ENCODE results near the gene SPG7. TPM values are rescaled to one million over a fixed set of nuclear protein-coding genes. Genes with fewer than 3 reads are reported as not detected.

SPG7 gene
- total RNA-seq, 1 donor from 2014 or later = 122 TPM

DNA sequence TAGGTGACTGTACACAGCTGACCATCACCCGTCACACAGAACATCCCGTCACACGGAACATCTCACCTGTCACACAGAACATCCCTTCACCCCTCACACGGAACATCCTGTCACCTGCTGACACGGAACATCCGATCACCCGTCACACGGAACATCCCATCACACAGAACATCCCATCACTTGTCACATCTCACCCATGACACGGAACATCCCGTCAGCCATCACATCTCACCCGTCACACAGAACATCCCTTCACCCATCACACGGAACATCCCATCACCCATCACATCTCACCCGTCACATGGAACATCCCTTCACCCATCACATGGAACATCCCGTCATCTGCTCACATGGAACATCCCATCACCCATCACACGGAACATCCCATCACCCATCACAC, 71.1 kb downstream of the SPG7 start:
- no peak overlapping the region for H2AFZ ChIP-seq (replicated peaks)
- Mint-ChIP-seq H3K27ac (no peak overlapping the region), H3K9me3 (peaks cover 3% of the 10 kb centered on the region), H3K4me3 (no peak overlapping the region), H3K4me1 (no peaks in the 10 kb centered on the region), H3K36me3 (no peaks in the 10 kb centered on the region), H3K27me3 (ENCODE audit: insufficient read depth, low read depth) (peaks cover 26% of the 10 kb centered on the region)
- H3K79me2 ChIP-seq (ENCODE audit: low read depth) = no peaks in the 10 kb centered on the region
- no peak overlapping the region for H3K9ac ChIP-seq
- no peaks in the 10 kb centered on the region for H4K20me1 ChIP-seq (ENCODE audit: low read depth)
- H3F3A ChIP-seq (ENCODE audit: low read depth) = peaks cover 13% of the 10 kb centered on the region
- H3K4me3 ChIP-seq = no peak overlapping the region
- no peak for DNase-seq (ENCODE audit: low spot score)
- H3K36me3 ChIP-seq = no peaks in the 10 kb centered on the region
- H3K27ac ChIP-seq = no peak overlapping the region
- TF ChIP-seq EZH2 (IDR thresholded peaks at IDR 0.05) (no peak), EZH2phosphoT487 (IDR thresholded peaks at IDR 0.05) (no peak)
- TF ChIP-seq, protein P1, sequence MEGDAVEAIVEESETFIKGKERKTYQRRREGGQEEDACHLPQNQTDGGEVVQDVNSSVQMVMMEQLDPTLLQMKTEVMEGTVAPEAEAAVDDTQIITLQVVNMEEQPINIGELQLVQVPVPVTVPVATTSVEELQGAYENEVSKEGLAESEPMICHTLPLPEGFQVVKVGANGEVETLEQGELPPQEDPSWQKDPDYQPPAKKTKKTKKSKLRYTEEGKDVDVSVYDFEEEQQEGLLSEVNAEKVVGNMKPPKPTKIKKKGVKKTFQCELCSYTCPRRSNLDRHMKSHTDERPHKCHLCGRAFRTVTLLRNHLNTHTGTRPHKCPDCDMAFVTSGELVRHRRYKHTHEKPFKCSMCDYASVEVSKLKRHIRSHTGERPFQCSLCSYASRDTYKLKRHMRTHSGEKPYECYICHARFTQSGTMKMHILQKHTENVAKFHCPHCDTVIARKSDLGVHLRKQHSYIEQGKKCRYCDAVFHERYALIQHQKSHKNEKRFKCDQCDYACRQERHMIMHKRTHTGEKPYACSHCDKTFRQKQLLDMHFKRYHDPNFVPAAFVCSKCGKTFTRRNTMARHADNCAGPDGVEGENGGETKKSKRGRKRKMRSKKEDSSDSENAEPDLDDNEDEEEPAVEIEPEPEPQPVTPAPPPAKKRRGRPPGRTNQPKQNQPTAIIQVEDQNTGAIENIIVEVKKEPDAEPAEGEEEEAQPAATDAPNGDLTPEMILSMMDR (IDR thresholded peaks at IDR 0.05) = no peak
- H3K4me1 ChIP-seq = peaks cover 4% of the 10 kb centered on the region
- H3K9me3 ChIP-seq (ENCODE audit: low read depth) = no peaks in the 10 kb centered on the region
- H3K27me3 ChIP-seq = peaks cover 45% of the 10 kb centered on the region
- no peak overlapping the region for H3K4me2 ChIP-seq

DNA sequence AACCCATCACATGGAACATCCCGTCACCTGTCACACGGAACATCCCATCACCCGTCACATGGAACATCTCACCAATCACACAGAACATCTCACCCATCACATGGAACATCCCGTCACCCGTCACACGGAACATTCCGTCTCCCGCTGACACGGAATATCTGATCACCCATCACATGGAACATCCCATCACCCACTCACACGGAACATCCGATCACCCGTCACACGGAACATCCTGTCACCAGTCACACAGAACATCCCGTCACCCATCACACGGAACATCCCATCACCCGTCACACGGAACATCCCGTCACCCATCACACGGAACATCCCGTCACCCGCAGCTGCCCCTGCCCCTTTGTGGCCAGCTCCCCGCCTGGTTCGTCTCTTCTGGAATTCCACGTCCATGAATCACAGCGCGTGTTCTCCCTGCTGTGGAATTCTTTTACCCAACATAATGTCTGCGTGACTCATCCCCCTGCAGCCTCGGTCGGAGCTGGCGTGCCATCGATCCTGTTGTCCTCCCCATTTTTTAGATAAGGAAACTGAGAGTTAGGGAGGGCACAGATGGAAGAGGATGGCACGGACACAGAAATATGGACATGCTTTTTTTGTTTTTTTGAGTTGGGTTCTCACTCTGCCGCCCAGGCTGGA, 73.0 kb downstream of the SPG7 start:
- Histone ChIP-seq H3K9ac (no peak overlapping the region), H2AFZ (replicated peaks) (no peak overlapping the region), H3K4me1 (peaks cover 5% of the 10 kb centered on the region), H4K20me1 (ENCODE audit: low read depth) (no peaks in the 10 kb centered on the region), H3K9me3 (ENCODE audit: low read depth) (no peaks in the 10 kb centered on the region), H3K79me2 (ENCODE audit: low read depth) (no peaks in the 10 kb centered on the region), H3K4me3 (no peak overlapping the region), H3K4me2 (no peak overlapping the region), H3K36me3 (no peaks in the 10 kb centered on the region), H3K27ac (no peak overlapping the region), H3F3A (ENCODE audit: low read depth) (peaks cover 11% of the 10 kb centered on the region), H3K27me3 (peaks cover 26% of the 10 kb centered on the region)
- Mint-ChIP-seq H3K36me3 (no peaks in the 10 kb centered on the region), H3K27ac (no peak overlapping the region), H3K27me3 (ENCODE audit: insufficient read depth, low read depth) (peaks cover 20% of the 10 kb centered on the region), H3K9me3 (peaks cover 3% of the 10 kb centered on the region), H3K4me3 (no peak overlapping the region), H3K4me1 (no peaks in the 10 kb centered on the region)
- TF ChIP-seq, protein P1 (IDR thresholded peaks at IDR 0.05) = no peak
- TF ChIP-seq EZH2 (IDR thresholded peaks at IDR 0.05) = no peak
- TF ChIP-seq EZH2phosphoT487 (IDR thresholded peaks at IDR 0.05) = no peak
- DNase-seq (ENCODE audit: low spot score) = no peak

DNA sequence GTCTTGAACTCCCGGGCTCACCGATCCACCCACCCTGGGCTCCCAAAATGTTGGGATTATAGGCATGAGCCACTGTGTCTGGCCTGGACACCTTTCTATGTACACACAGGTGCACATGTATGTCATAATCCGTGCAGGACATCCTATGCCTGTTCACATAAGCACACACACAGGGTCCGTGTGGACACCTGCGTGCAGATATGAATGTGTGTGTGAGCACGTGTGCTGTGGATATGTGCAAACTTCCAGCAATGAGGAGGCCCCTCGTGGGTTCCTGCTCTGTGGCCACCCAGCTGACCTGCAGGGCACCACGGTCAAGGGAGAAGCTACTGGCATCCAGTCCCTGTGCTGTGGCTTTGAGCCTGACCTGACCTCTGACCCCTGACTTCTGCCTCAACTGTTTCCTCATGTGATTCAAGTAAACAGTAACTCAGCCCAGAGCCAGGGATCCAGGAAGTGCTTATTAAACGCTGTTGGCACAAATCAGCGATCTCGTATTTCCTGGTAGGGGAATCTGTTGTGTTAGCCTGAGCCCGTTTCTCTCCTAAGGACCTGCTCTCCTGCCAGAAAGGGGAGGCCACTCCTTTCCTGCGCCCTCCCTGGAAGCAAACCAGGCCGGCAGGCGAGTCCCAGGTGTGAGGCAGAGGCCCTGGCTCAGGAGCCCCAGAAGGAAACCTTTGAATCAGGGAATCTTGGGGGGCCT, 73.8 kb downstream of the SPG7 start:
- H3K36me3 Mint-ChIP-seq = no peaks in the 10 kb centered on the region
- Histone ChIP-seq H3K9me3 (ENCODE audit: low read depth) (no peaks in the 10 kb centered on the region), H3F3A (ENCODE audit: low read depth) (peaks cover 11% of the 10 kb centered on the region), H4K20me1 (ENCODE audit: low read depth) (no peaks in the 10 kb centered on the region), H3K9ac (no peak overlapping the region), H3K36me3 (no peaks in the 10 kb centered on the region), H3K4me2 (no peak overlapping the region), H3K4me1 (peaks cover 5% of the 10 kb centered on the region), H3K27me3 (peaks cover 18% of the 10 kb centered on the region), H3K79me2 (ENCODE audit: low read depth) (no peaks in the 10 kb centered on the region), H3K27ac (no peak overlapping the region), H3K4me3 (no peak overlapping the region), H2AFZ (replicated peaks) (no peak overlapping the region)
- TF ChIP-seq, protein P1 (IDR thresholded peaks at IDR 0.05) = no peak
- no peak for TF ChIP-seq EZH2phosphoT487 (IDR thresholded peaks at IDR 0.05)
- no peak for TF ChIP-seq EZH2 (IDR thresholded peaks at IDR 0.05)
- H3K4me3 Mint-ChIP-seq = no peak overlapping the region
- peaks cover 3% of the 10 kb centered on the region for H3K9me3 Mint-ChIP-seq
- peaks cover 20% of the 10 kb centered on the region for H3K27me3 Mint-ChIP-seq (ENCODE audit: insufficient read depth, low read depth)
- DNase-seq (ENCODE audit: low spot score) = no peak
- no peaks in the 10 kb centered on the region for H3K4me1 Mint-ChIP-seq
- no peak overlapping the region for H3K27ac Mint-ChIP-seq
